ENCODE measurements around the gene CEP68.
"Not testable (repeated sequence)": the region's sequence is repeated elsewhere in the genome, so short reads cannot be mapped to it uniquely, and the experiment has no call there.

CEP68 gene

DNA sequence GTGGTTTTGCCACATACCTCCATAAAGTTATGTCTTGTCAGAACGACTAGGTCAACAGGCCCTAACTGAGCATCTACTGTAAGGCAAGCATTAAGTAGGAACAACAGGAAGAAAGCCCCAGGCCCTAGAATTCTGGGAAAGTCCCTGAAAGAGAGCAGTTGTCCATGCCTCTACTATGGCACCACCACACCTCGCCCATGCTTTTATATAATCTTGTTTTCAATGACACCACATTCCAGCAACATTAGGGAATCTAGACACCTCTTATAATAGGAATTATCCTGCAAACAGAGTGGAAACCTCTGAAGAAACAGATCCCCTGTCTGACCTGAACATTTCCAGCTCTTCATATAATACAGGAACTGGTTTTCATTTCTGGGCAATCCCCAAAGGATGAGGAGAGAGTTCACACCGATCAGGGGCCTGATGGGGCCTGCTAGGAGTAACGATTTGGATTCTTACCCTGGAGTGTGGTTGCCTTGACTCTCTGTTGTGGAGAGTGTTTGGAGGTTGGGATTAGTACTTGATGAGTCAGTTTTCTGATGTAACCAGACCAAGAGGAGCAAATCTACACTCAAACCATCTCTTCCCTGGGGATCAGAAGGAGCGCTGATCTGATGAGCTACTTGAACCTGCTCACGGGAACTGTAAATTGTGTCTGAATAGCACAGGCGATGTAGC lies 31.9 kb upstream of the CEP68 start:
- H3K4me3 Mint-ChIP-seq = no peak overlapping the region
- no peaks in the 10 kb centered on the region for H3K27me3 Mint-ChIP-seq
- no peak overlapping the region for H3K27ac Mint-ChIP-seq
- H3K9me3 Mint-ChIP-seq = no peaks in the 10 kb centered on the region
- intact Hi-C loops (cut with micrococcal nuclease) = no loop called here
- peaks cover 65% of the 10 kb centered on the region for H3K36me3 Mint-ChIP-seq (ENCODE audit: low read depth)
- H3K4me1 Mint-ChIP-seq (ENCODE audit: low read depth) = peaks cover 53% of the 10 kb centered on the region

DNA sequence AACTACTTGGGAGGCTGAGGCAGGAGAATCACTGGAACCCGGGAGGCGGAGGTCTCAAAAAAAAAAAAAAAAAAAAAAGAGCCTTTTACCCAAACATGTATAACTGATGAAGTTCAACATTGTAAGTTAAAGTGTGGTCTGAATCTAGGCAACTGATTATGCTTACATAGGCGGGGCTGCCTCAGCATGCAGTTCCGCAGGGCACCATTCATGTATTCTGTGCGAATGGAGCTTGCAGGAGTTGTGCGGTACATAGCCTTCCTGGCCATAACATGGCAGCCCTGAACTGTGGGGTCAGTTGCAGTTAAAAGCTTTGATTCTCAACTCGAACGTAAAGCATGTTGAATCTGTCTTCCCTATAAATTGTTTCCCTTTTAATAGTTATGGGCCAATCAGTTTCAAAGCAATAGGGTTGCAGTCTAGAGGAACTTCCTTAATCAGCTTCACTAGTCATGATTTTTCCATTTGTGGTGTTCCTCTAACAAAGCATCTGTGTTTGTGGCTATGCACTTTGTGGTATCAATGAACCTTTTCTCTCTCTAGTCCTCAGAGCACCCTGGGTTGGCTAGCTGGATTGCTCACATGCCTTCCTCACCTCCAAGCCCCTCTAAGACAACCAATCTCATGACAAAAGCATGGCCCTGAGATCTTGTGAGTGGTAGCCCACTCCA lies 30.6 kb upstream of the CEP68 start:
- Mint-ChIP-seq H3K36me3 (ENCODE audit: low read depth) (peaks cover 67% of the 10 kb centered on the region), H3K27me3 (no peaks in the 10 kb centered on the region), H3K4me1 (ENCODE audit: low read depth) (peaks cover 44% of the 10 kb centered on the region), H3K4me3 (no peak overlapping the region), H3K27ac (peak overlapping the region; percentile 80), H3K9me3 (no peaks in the 10 kb centered on the region)
- intact Hi-C loops (cut with micrococcal nuclease) = no loop called here

DNA sequence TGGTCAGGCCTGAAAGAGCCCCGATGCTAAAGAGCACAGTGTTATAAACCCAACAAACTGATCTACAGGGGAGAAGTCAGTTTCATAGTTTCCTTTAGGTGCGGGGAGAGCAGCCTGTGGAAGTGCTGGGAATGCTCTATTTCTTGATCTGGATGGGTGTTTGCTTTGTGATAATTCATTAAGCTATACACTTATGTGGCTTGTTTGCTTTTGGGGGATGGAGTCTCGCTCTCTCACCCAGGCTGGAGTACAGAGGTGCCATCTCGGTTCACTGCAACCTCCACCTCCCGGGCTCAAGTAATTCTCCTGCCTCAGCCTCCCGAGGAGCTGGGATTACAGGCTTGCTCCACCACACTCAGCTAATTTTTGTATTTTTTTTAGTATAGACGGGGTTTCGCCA lies 30.1 kb upstream of the CEP68 start:
- Mint-ChIP-seq H3K36me3 (ENCODE audit: low read depth) (peaks cover 67% of the 10 kb centered on the region), H3K27me3 (no peaks in the 10 kb centered on the region), H3K27ac (peak overlapping the region; percentile 80), H3K4me1 (ENCODE audit: low read depth) (peaks cover 50% of the 10 kb centered on the region), H3K4me3 (no peak overlapping the region), H3K9me3 (no peaks in the 10 kb centered on the region)
- intact Hi-C loops (cut with micrococcal nuclease) = no loop called here

DNA sequence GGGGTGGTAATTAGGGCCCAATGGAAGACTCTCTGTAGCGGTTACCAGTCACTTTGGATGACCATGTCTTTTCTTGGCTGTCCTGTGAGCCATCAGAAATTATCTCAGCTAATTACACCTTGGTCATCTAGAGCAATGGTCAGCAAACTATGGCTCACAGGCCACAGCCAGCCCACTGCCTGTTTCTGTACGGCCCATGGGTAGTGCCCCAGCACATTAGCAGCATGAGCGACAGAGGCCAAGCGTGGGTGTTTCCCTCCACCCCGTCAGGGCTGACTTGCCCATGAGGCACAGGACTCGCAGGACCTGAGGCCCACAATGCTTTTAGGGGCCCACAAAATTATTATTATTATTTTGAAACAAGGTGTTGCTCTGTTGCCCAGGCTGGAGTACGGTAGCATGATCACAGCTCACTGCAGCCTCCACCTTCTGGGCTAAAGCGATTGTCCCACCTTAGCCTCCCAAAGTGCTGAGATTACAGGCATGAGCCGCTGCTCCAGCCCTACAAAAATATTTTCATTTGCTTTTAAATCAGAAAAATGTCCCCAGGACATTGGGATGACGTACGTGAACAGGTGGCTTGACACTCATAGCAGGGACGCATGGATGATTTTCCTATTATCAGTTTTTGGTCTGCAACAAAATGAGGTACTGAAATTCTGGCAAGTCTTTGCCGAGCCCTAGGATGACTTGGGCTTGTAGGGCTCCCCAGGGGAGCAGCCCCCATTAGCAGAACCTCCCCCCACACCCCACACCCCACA lies 29.3 kb upstream of the CEP68 start:
- no peaks in the 10 kb centered on the region for H3K9me3 Mint-ChIP-seq
- intact Hi-C loops (cut with micrococcal nuclease) = no loop called here

GRCh38 chr2:65027616-65028244 lies 28.5 kb upstream of the CEP68 start:
- Mint-ChIP-seq H3K27ac (peak overlapping the region; percentile 11), H3K27me3 (no peaks in the 10 kb centered on the region), H3K4me3 (no peak overlapping the region), H3K9me3 (no peaks in the 10 kb centered on the region), H3K36me3 (ENCODE audit: low read depth) (peaks cover 67% of the 10 kb centered on the region), H3K4me1 (ENCODE audit: low read depth) (peaks cover 61% of the 10 kb centered on the region)
- intact Hi-C loops (cut with micrococcal nuclease) = no loop called here

More for the DNA sequence above, 29.3 kb upstream of the CEP68 start:
- Mint-ChIP-seq H3K4me1 (ENCODE audit: low read depth) (peaks cover 57% of the 10 kb centered on the region), H3K27me3 (no peaks in the 10 kb centered on the region), H3K4me3 (no peak overlapping the region), H3K36me3 (ENCODE audit: low read depth) (peaks cover 67% of the 10 kb centered on the region), H3K27ac (peak overlapping the region; percentile 80)

- H3K36me3 Mint-ChIP-seq (ENCODE audit: low read depth) = peaks cover 63% of the 10 kb centered on the region
- intact Hi-C loops (cut with micrococcal nuclease) = loop anchor here (2.0 kb wide), 1 partner anchor 30 kb away; no protein-coding TSS in a partner anchor
- H3K4me1 Mint-ChIP-seq (ENCODE audit: low read depth) = peaks cover 43% of the 10 kb centered on the region
- no peaks in the 10 kb centered on the region for H3K27me3 Mint-ChIP-seq
- H3K27ac Mint-ChIP-seq = peak overlapping the region; percentile 55
- no peaks in the 10 kb centered on the region for H3K9me3 Mint-ChIP-seq
- H3K4me3 Mint-ChIP-seq = no peak overlapping the region
Measured at GRCh38 chr2:65030476-65031332, 25.5 kb upstream of the CEP68 start.

GRCh38 chr2:65031341-65032018 lies 24.7 kb upstream of the CEP68 start:
- Mint-ChIP-seq H3K36me3 (ENCODE audit: low read depth) (peaks cover 64% of the 10 kb centered on the region), H3K4me3 (no peak overlapping the region), H3K9me3 (no peaks in the 10 kb centered on the region), H3K27me3 (no peaks in the 10 kb centered on the region), H3K27ac (peak overlapping the region; percentile 55), H3K4me1 (ENCODE audit: low read depth) (peaks cover 35% of the 10 kb centered on the region)
- intact Hi-C loops (cut with micrococcal nuclease) = loop anchor here (2.0 kb wide), 1 partner anchor 31 kb away; no protein-coding TSS in a partner anchor

DNA sequence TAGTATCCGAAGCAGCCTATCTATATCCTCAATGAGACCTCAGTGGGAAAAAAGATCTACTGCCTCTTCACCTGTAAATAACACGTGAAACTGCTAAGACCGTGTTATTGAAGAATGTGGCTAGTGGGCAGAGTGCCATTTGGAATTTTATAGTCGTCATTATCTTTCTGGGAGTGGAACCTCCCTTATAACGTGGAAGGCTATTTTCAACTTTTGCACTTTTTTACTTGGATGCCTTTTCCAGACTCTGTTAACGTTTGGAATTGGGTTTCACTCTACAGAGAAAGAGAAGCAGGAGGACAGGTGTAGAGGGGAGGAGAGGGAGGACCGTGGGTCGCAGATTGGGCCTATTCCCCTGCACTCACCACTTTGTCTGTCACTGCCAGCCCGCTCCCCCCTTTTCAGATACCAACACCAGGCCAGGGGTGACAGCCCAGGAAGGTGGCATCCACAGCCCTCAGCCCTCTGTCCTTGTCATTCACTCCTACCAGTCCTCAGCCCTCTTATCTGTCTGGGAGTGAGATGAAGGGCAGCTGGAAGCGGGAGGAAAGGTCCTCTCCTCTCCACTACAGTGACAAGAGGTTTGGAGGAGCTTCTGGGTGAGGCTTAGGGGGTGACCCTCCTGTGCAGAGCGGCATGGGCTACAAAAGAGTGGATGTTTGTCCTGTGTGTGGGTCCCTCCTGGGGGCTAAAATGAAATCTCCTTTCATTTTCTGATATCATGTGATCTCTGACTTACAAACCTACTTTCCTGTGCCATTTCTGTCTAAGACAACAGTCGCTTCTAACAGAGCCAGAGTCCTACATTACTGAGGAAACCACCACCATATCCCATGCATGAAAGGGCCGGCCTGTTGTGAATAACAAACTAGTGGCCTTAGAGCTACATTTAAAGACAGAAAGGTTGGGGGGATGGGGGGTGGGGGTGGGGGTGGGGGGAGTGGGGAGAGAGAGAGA lies 23.9 kb upstream of the CEP68 start:
- Mint-ChIP-seq H3K4me1 (ENCODE audit: low read depth) (peaks cover 32% of the 10 kb centered on the region), H3K27me3 (no peaks in the 10 kb centered on the region), H3K36me3 (ENCODE audit: low read depth) (peaks cover 70% of the 10 kb centered on the region), H3K27ac (no peak overlapping the region), H3K9me3 (no peaks in the 10 kb centered on the region), H3K4me3 (no peak overlapping the region)
- intact Hi-C loops (cut with micrococcal nuclease) = no loop called here

DNA sequence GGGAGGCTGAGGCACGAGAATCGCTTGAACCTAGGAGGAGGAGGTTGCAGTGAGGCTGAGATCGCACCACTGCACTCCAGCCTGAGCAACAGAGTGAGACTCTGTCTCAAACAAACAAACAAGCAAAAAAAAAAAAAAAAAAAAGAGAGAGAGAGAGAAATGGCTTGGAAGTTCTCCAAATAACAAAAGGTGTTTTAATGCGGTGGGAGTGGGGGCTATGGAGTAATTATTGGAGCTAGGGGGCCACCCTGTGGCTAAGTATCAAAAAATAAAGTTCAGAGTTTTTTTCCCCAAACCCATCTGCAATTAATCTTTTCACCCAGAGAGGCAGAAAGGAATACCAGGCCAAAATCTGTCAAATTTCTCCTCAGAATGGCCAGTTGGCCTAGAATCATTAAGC lies 23.0 kb upstream of the CEP68 start:
- Mint-ChIP-seq H3K27ac (no peak overlapping the region), H3K4me3 (no peak overlapping the region), H3K27me3 (no peaks in the 10 kb centered on the region), H3K4me1 (ENCODE audit: low read depth) (peaks cover 24% of the 10 kb centered on the region), H3K9me3 (no peaks in the 10 kb centered on the region), H3K36me3 (ENCODE audit: low read depth) (peaks cover 74% of the 10 kb centered on the region)
- intact Hi-C loops (cut with micrococcal nuclease) = no loop called here

DNA sequence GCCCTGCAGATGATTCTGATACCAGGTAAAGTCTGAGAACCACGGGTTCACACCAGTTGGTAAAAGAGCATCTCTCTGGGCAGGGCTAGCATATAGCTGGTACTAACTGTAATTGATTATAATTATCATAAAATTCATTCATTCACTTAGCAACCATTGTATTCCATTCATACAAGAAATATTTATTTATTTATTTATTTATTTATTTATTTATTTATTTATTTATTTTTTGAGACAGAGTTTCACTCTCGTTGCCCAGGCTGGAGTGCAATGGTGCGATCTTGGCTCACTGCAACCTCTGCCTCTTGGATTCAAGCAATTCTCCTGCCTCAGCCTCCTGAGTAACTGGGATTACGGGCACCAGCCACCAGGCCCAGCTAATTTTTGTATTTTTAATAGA lies 22.5 kb upstream of the CEP68 start:
- H3K27ac Mint-ChIP-seq; H3K4me3 Mint-ChIP-seq; intact Hi-C loops (cut with micrococcal nuclease); H3K27me3 Mint-ChIP-seq; H3K9me3 Mint-ChIP-seq: not testable (repeated sequence)
- peaks cover 23% of the 10 kb centered on the region for H3K4me1 Mint-ChIP-seq (ENCODE audit: low read depth)
- peaks cover 79% of the 10 kb centered on the region for H3K36me3 Mint-ChIP-seq (ENCODE audit: low read depth)

GRCh38 chr2:65035351-65035943 lies 20.8 kb upstream of the CEP68 start:
- peaks cover 87% of the 10 kb centered on the region for H3K36me3 Mint-ChIP-seq (ENCODE audit: low read depth)
- H3K4me3 Mint-ChIP-seq = no peak overlapping the region
- peaks cover 31% of the 10 kb centered on the region for H3K4me1 Mint-ChIP-seq (ENCODE audit: low read depth)
- intact Hi-C loops (cut with micrococcal nuclease) = no loop called here
- no peak overlapping the region for H3K27ac Mint-ChIP-seq
- H3K27me3 Mint-ChIP-seq = no peaks in the 10 kb centered on the region
- H3K9me3 Mint-ChIP-seq = no peaks in the 10 kb centered on the region

DNA sequence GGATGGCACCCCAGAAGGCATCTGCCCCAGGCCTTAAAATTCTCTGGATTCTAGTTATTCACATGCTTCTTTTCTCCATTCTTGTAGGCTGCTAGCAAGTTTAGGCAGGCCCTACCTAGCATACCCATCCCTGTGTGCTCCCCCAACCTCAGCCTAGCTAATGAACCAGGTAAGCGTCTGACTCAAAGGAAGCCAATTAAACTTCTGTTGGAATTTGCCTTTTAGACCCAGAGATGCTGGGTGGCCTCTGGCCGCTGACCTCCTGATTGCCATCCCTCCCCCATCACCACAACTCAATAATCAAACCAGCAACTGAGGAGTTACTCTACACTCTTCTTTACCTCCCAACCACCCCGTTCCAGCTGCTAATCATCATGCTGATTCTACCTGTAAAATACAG lies 19.0 kb upstream of the CEP68 start:
- no peaks in the 10 kb centered on the region for H3K27me3 Mint-ChIP-seq
- no peak overlapping the region for H3K4me3 Mint-ChIP-seq
- no peak overlapping the region for H3K27ac Mint-ChIP-seq
- peaks cover 85% of the 10 kb centered on the region for H3K36me3 Mint-ChIP-seq (ENCODE audit: low read depth)
- no peaks in the 10 kb centered on the region for H3K9me3 Mint-ChIP-seq
- H3K4me1 Mint-ChIP-seq (ENCODE audit: low read depth) = peaks cover 16% of the 10 kb centered on the region
- intact Hi-C loops (cut with micrococcal nuclease) = no loop called here
